Stimulated activated naive CD4-positive, alpha-beta T cell treated with Interleukin-2 at 50 U/mL for 16 hours (primary cell): ENCODE measurements around the gene BCR.

Experiments used
- DNase-seq: peaks from one replicate; lab custom pipeline; 2025; lab: John Stamatoyannopoulos, UW

Gene BCR

GRCh38 chr22:23245799-23246136 is 65.5 kb downstream of the BCR start:
- DNase-seq = no peak

- DNase-seq = no peak
Observed at GRCh38 chr22:23246982-23247766, 66.9 kb downstream of the BCR start.

- DNase-seq = no peak
Observed at GRCh38 chr22:23248583-23248982, 68.3 kb downstream of the BCR start.

GRCh38 chr22:23250056-23250784 is 69.9 kb downstream of the BCR start:
- no peak for DNase-seq

GRCh38 chr22:23250785-23251363 is 70.6 kb downstream of the BCR start:
- DNase-seq = no peak

GRCh38 chr22:23251445-23252093 is 71.3 kb downstream of the BCR start:
- no peak for DNase-seq

- DNase-seq = no peak
Observed at GRCh38 chr22:23253475-23254055, 73.3 kb downstream of the BCR start.

- DNase-seq = no peak
Observed at GRCh38 chr22:23255506-23256170, 75.3 kb downstream of the BCR start.

- DNase-seq = no peak
Observed at GRCh38 chr22:23256171-23256932, 76.0 kb downstream of the BCR start.

GRCh38 chr22:23256986-23257888 is 76.9 kb downstream of the BCR start:
- no peak for DNase-seq

- DNase-seq = no peak
Observed at GRCh38 chr22:23257889-23258825, 77.8 kb downstream of the BCR start.

- DNase-seq = no peak
Observed at GRCh38 chr22:23258826-23259170, 78.5 kb downstream of the BCR start.

GRCh38 chr22:23259916-23260644 is 79.8 kb downstream of the BCR start:
- DNase-seq = no peak

GRCh38 chr22:23260645-23261581 is 80.6 kb downstream of the BCR start:
- DNase-seq = no peak

- no peak for DNase-seq
Observed at GRCh38 chr22:23261900-23262450, 81.7 kb downstream of the BCR start.

- no peak for DNase-seq
Observed at GRCh38 chr22:23262518-23263332, 82.4 kb downstream of the BCR start.
